ENCODE data around the gene IP6K3.

GRCh38 chr6:33721508-33721907, 25.2 kb downstream of the IP6K3 start:
- no peak for TF ChIP-seq TAF1 (IDR thresholded peaks at IDR 0.05; ENCODE audit: borderline replicate concordance, insufficient read depth, low read length)
- TF ChIP-seq REST (IDR thresholded peaks at IDR 0.05; ENCODE audit: insufficient read depth in 1 of 2, low read depth in 2 of 2, low read length in 2 of 2) = no peak
- no peak for TF ChIP-seq POLR2AphosphoS5 (IDR thresholded peaks at IDR 0.05; ENCODE audit: low read depth, low read length)
- no peak for TF ChIP-seq FOXP2 (optimal IDR thresholded peaks at IDR 0.05; ENCODE audit: borderline replicate concordance, extremely low read depth, extremely low read length, insufficient read depth)

Measured in PFSK-1 (cell line).